ENCODE results near the gene CHMP6. TPM values are rescaled to one million over a fixed set of nuclear protein-coding genes. Genes with fewer than 3 reads are reported as not detected.

The CHMP6 gene
- polyA plus RNA-seq, 4 donors = 20.0 to 35.8 (median 31.8) TPM

- Histone ChIP-seq H3K27me3 (ENCODE audit: control insufficient read depth in 3 of 3, insufficient read depth in 3 of 3, low read length in 3 of 3) (no peaks in the 10 kb centered on the region), H3K4me3 (ENCODE audit: low read depth in 1 of 3, low read length in 3 of 3) (no peak overlapping the region), H3K4me1 (ENCODE audit: control insufficient read depth in 3 of 3, insufficient read depth in 2 of 3, low read depth in 1 of 3, low read length in 2 of 3) (peaks cover 3 to 29% (median 7%) of the 10 kb centered on the region in 3 donors), H3K9me3 (ENCODE audit: control insufficient read depth in 2 of 2, insufficient read depth in 1 of 2, low read depth in 1 of 2, low read length in 1 of 2) (no peaks in the 10 kb centered on the region), H3K36me3 (ENCODE audit: control insufficient read depth in 3 of 3, insufficient read depth in 2 of 3, low read depth in 1 of 3, low read length in 3 of 3) (no peaks in the 10 kb centered on the region), H3K27ac (ENCODE audit: low read depth in 1 of 3, low read length in 2 of 3) (no peak overlapping the region)
- DNase-seq (no peak), FAIRE-seq (no peak)
- WGBS, 3 donors = 85 to 87% (median 85%) methylated on average over 23 to 24 of the region's 24 CpGs
Measured at GRCh38 chr17:81019563-81020442, 28.2 kb downstream of the CHMP6 start.

GRCh38 chr17:81020443-81020766 is 28.8 kb downstream of the CHMP6 start:
- DNase-seq = no peak
- Histone ChIP-seq H3K4me1 (ENCODE audit: control insufficient read depth in 3 of 3, insufficient read depth in 2 of 3, low read depth in 1 of 3, low read length in 2 of 3) (peaks cover 3 to 29% (median 7%) of the 10 kb centered on the region in 3 donors), H3K27me3 (ENCODE audit: control insufficient read depth in 3 of 3, insufficient read depth in 3 of 3, low read length in 3 of 3) (peaks cover 0 to 3% (median 2%) of the 10 kb centered on the region in 3 donors), H3K9me3 (ENCODE audit: control insufficient read depth in 2 of 2, insufficient read depth in 1 of 2, low read depth in 1 of 2, low read length in 1 of 2) (no peaks in the 10 kb centered on the region), H3K4me3 (ENCODE audit: low read depth in 1 of 3, low read length in 3 of 3) (no peak overlapping the region), H3K36me3 (ENCODE audit: control insufficient read depth in 3 of 3, insufficient read depth in 2 of 3, low read depth in 1 of 3, low read length in 3 of 3) (no peaks in the 10 kb centered on the region), H3K27ac (ENCODE audit: low read depth in 1 of 3, low read length in 2 of 3) (no peak overlapping the region)
- 74 to 83% (median 78%) methylated on average over 11 of the region's 11 CpGs for WGBS, 3 donors
- FAIRE-seq = no peak

GRCh38 chr17:81020767-81021497 is 29.3 kb downstream of the CHMP6 start:
- Histone ChIP-seq H3K36me3 (ENCODE audit: control insufficient read depth in 3 of 3, insufficient read depth in 2 of 3, low read depth in 1 of 3, low read length in 3 of 3) (no peaks in the 10 kb centered on the region), H3K9me3 (ENCODE audit: control insufficient read depth in 2 of 2, insufficient read depth in 1 of 2, low read depth in 1 of 2, low read length in 1 of 2) (no peaks in the 10 kb centered on the region), H3K4me1 (ENCODE audit: control insufficient read depth in 3 of 3, insufficient read depth in 2 of 3, low read depth in 1 of 3, low read length in 2 of 3) (peaks cover 3 to 29% (median 7%) of the 10 kb centered on the region in 3 donors), H3K27ac (ENCODE audit: low read depth in 1 of 3, low read length in 2 of 3) (no peak overlapping the region), H3K27me3 (ENCODE audit: control insufficient read depth in 3 of 3, insufficient read depth in 3 of 3, low read length in 3 of 3) (peaks cover 0 to 6% (median 2%) of the 10 kb centered on the region in 3 donors), H3K4me3 (ENCODE audit: low read depth in 1 of 3, low read length in 3 of 3) (no peak overlapping the region)
- 25 to 48% (median 35%) methylated on average over 22 to 24 of the region's 24 CpGs for WGBS, 3 donors
- DNase-seq (peak; percentile 40 to 43), FAIRE-seq (no peak)

- Histone ChIP-seq H3K4me1 (ENCODE audit: control insufficient read depth in 3 of 3, insufficient read depth in 2 of 3, low read depth in 1 of 3, low read length in 2 of 3) (peaks cover 3 to 29% (median 7%) of the 10 kb centered on the region in 3 donors), H3K9me3 (ENCODE audit: control insufficient read depth in 2 of 2, insufficient read depth in 1 of 2, low read depth in 1 of 2, low read length in 1 of 2) (no peaks in the 10 kb centered on the region), H3K27ac (ENCODE audit: low read depth in 1 of 3, low read length in 2 of 3) (no peak overlapping the region), H3K4me3 (ENCODE audit: low read depth in 1 of 3, low read length in 3 of 3) (no peak overlapping the region), H3K36me3 (ENCODE audit: control insufficient read depth in 3 of 3, insufficient read depth in 2 of 3, low read depth in 1 of 3, low read length in 3 of 3) (no peaks in the 10 kb centered on the region), H3K27me3 (ENCODE audit: control insufficient read depth in 3 of 3, insufficient read depth in 3 of 3, low read length in 3 of 3) (peaks cover 0 to 11% (median 2%) of the 10 kb centered on the region in 3 donors)
- 80 to 86% (median 86%) methylated on average over 19 of the region's 19 CpGs for WGBS, 3 donors
- no peak for FAIRE-seq
- no peak for DNase-seq
Measured at GRCh38 chr17:81021531-81022343, 30.1 kb downstream of the CHMP6 start.

GRCh38 chr17:81022344-81022676 is 30.7 kb downstream of the CHMP6 start:
- Histone ChIP-seq H3K4me1 (ENCODE audit: control insufficient read depth in 3 of 3, insufficient read depth in 2 of 3, low read depth in 1 of 3, low read length in 2 of 3) (peaks cover 3 to 29% (median 7%) of the 10 kb centered on the region in 3 donors), H3K36me3 (ENCODE audit: control insufficient read depth in 3 of 3, insufficient read depth in 2 of 3, low read depth in 1 of 3, low read length in 3 of 3) (no peaks in the 10 kb centered on the region), H3K9me3 (ENCODE audit: control insufficient read depth in 2 of 2, insufficient read depth in 1 of 2, low read depth in 1 of 2, low read length in 1 of 2) (peaks cover 0 to 5% of the 10 kb centered on the region in 2 donors), H3K27ac (ENCODE audit: low read depth in 1 of 3, low read length in 2 of 3) (no peak overlapping the region), H3K4me3 (ENCODE audit: low read depth in 1 of 3, low read length in 3 of 3) (no peak overlapping the region), H3K27me3 (ENCODE audit: control insufficient read depth in 3 of 3, insufficient read depth in 3 of 3, low read length in 3 of 3) (peaks cover 2 to 17% (median 3%) of the 10 kb centered on the region in 3 donors)
- no peak for FAIRE-seq
- WGBS, 3 donors = 81 to 92% (median 92%) methylated on average over 6 of the region's 6 CpGs
- DNase-seq = no peak

- H3K4me1 ChIP-seq (ENCODE audit: control insufficient read depth in 3 of 3, insufficient read depth in 2 of 3, low read depth in 1 of 3, low read length in 2 of 3) = peaks cover 3 to 10% (median 4%) of the 10 kb centered on the region in 3 donors
- no peak for FAIRE-seq
- no peak overlapping the region for H3K27ac ChIP-seq (ENCODE audit: low read depth in 1 of 3, low read length in 2 of 3)
- no peak for DNase-seq
- H3K27me3 ChIP-seq (ENCODE audit: control insufficient read depth in 3 of 3, insufficient read depth in 3 of 3, low read length in 3 of 3) = peaks cover 2 to 35% (median 7%) of the 10 kb centered on the region in 3 donors
- WGBS, 3 donors = 57 to 80% (median 66%) methylated on average over 16 of the region's 16 CpGs
- H3K4me3 ChIP-seq (ENCODE audit: low read depth in 1 of 3, low read length in 3 of 3) = no peak overlapping the region
- H3K9me3 ChIP-seq (ENCODE audit: control insufficient read depth in 2 of 2, insufficient read depth in 1 of 2, low read depth in 1 of 2, low read length in 1 of 2) = peaks cover 0 to 7% of the 10 kb centered on the region in 2 donors
- H3K36me3 ChIP-seq (ENCODE audit: control insufficient read depth in 3 of 3, insufficient read depth in 2 of 3, low read depth in 1 of 3, low read length in 3 of 3) = no peaks in the 10 kb centered on the region
Measured at GRCh38 chr17:81025065-81025740, 33.6 kb downstream of the CHMP6 start.

GRCh38 chr17:81025741-81026129 is 34.1 kb downstream of the CHMP6 start:
- DNase-seq (no peak), FAIRE-seq (no peak)
- Histone ChIP-seq H3K27me3 (ENCODE audit: control insufficient read depth in 3 of 3, insufficient read depth in 3 of 3, low read length in 3 of 3) (peaks cover 2 to 35% (median 7%) of the 10 kb centered on the region in 3 donors), H3K9me3 (ENCODE audit: control insufficient read depth in 2 of 2, insufficient read depth in 1 of 2, low read depth in 1 of 2, low read length in 1 of 2) (peaks cover 0 to 7% of the 10 kb centered on the region in 2 donors), H3K27ac (ENCODE audit: low read depth in 1 of 3, low read length in 2 of 3) (no peak overlapping the region), H3K36me3 (ENCODE audit: control insufficient read depth in 3 of 3, insufficient read depth in 2 of 3, low read depth in 1 of 3, low read length in 3 of 3) (peaks cover 0 to 3% (median 0%) of the 10 kb centered on the region in 3 donors), H3K4me1 (ENCODE audit: control insufficient read depth in 3 of 3, insufficient read depth in 2 of 3, low read depth in 1 of 3, low read length in 2 of 3) (peaks cover 0 to 7% (median under 1%) of the 10 kb centered on the region in 3 donors), H3K4me3 (ENCODE audit: low read depth in 1 of 3, low read length in 3 of 3) (no peak overlapping the region)
- WGBS, 3 donors = 82 to 94% (median 87%) methylated on average over 22 of the region's 22 CpGs

Measured in small intestine (tissue), 7 donors.